T-helper 2 cell treated with Interferon-gamma antibody and Interleukin-4, amounts not matched to agents 100 ng/mL and 5 ng/mL, for 36 hours (primary cell): ENCODE measurements around the gene ITGBL1. TPM values are rescaled to one million over a fixed set of nuclear protein-coding genes. Genes with fewer than 3 reads are reported as not detected.

Source experiments
- intact Hi-C: fragments of 100-400 bp; cut with micrococcal nuclease; formaldehyde crosslinking; loops from one replicate; pipeline ENCODE4 v1.15.1; 2023
- total RNA-seq: library from RNA; stranded (reverse); gene quantifications from 2 replicates; pipeline ENCODE4 v1.2.3, GENCODE V29; 2022

ITGBL1 gene
- total RNA-seq, 1 donor from 2014 or later, result not detected

GRCh38 chr13:101555610-101556009 is 103.1 kb downstream of the ITGBL1 start:
- intact Hi-C loops, result no loop called here

GRCh38 chr13:101556676-101557123 is 104.2 kb downstream of the ITGBL1 start:
- intact Hi-C loops, result no loop called here

GRCh38 chr13:101565317-101565716 is 112.8 kb downstream of the ITGBL1 start:
- intact Hi-C loops, result no loop called here

- intact Hi-C loops, result no loop called here
Measured at GRCh38 chr13:101567841-101568240, 115.4 kb downstream of the ITGBL1 start.

GRCh38 chr13:101569807-101570206 is 117.3 kb downstream of the ITGBL1 start:
- intact Hi-C loops, result no loop called here

- intact Hi-C loops, result no loop called here
Measured at GRCh38 chr13:101570410-101570809, 117.9 kb downstream of the ITGBL1 start.

GRCh38 chr13:101572456-101572855 is 120.0 kb downstream of the ITGBL1 start:
- intact Hi-C loops, result no loop called here

GRCh38 chr13:101575581-101575980 is 123.1 kb downstream of the ITGBL1 start:
- intact Hi-C loops, result no loop called here

- intact Hi-C loops, result no loop called here
Measured at GRCh38 chr13:101576455-101576854, 124.0 kb downstream of the ITGBL1 start.

- intact Hi-C loops, result no loop called here
Measured at GRCh38 chr13:101576977-101577376, 124.5 kb downstream of the ITGBL1 start.

- intact Hi-C loops, result no loop called here
Measured at GRCh38 chr13:101579281-101579802, 126.9 kb downstream of the ITGBL1 start.

GRCh38 chr13:101584331-101584730 is 131.9 kb downstream of the ITGBL1 start:
- intact Hi-C loops, result no loop called here

- intact Hi-C loops, result no loop called here
Measured at GRCh38 chr13:101590479-101590878, 138.0 kb downstream of the ITGBL1 start.

- intact Hi-C loops, result no loop called here
Measured at GRCh38 chr13:101594936-101595335, 142.5 kb downstream of the ITGBL1 start.

GRCh38 chr13:101596803-101597202 is 144.3 kb downstream of the ITGBL1 start:
- intact Hi-C loops, result no loop called here

- intact Hi-C loops, result no loop called here
Measured at GRCh38 chr13:101611491-101612475, 159.3 kb downstream of the ITGBL1 start.

GRCh38 chr13:101612735-101613134 is 160.3 kb downstream of the ITGBL1 start:
- intact Hi-C loops, result no loop called here

GRCh38 chr13:101614491-101614890 is 162.0 kb downstream of the ITGBL1 start:
- intact Hi-C loops, result no loop called here

- intact Hi-C loops, result no loop called here
Measured at GRCh38 chr13:101618440-101619187, 166.1 kb downstream of the ITGBL1 start.

GRCh38 chr13:101621099-101621498 is 168.6 kb downstream of the ITGBL1 start:
- intact Hi-C loops, result loop anchor here (10.0 kb wide), 1 partner anchor 774 kb away; no protein-coding TSS in a partner anchor

- intact Hi-C loops, result loop anchor here (10.0 kb wide), 1 partner anchor 771 kb away; no protein-coding TSS in a partner anchor
Measured at GRCh38 chr13:101623470-101624209, 171.2 kb downstream of the ITGBL1 start.
